Lower leg skin (tissue), 4 donors: ENCODE results near the gene GLI3. TPM values are rescaled to one million over a fixed set of nuclear protein-coding genes. Genes with fewer than 3 reads are reported as not detected.

Source experiments
- DNase-seq, 2 donors: peaks; one replicate each; pipeline ENCODE4 v3.0.0-alpha.2; 2019; ENCODE audit warnings: low spot score in 2 of 2
- H3K4me3 ChIP-seq: fragments of 200-600 bp; sonication (generic); 2 replicates; pipeline ENCODE4 v1.5.1; 2017; ENCODE audit warnings: mild to moderate bottlenecking, low read depth; ENCODE audit not compliant: poor library complexity, severe bottlenecking
- CTCF ChIP-seq, 3 donors: fragments of 450-650 bp; IDR thresholded peaks; one replicate each; pipeline ENCODE4 v1.5.1; 2016; ENCODE audit warnings: antibody characterized with exemption in 3 of 3, mild to moderate bottlenecking in 3 of 3, moderate library complexity in 2 of 3
- POLR2A ChIP-seq, 2 donors: fragments of 450-650 bp; IDR thresholded peaks; one replicate each; pipeline ENCODE4 v1.6.1; 2016 to 2017; ENCODE audit warnings: antibody characterized with exemption in 2 of 2, mild to moderate bottlenecking in 1 of 2, moderate library complexity in 1 of 2
- WGBS, 2 donors: methylation state at CpG; one replicate each; pipeline ENCODE4 v1.1.5; 2018; 5-methylcytosine and 5-hydroxymethylcytosine counted together
- intact Hi-C: fragments of 100-400 bp; cut with DNase I; formaldehyde crosslinking; loops from one replicate; pipeline ENCODE4 v1.15.0; 2023; ENCODE audit warnings: low total_unique reads
- total RNA-seq, 4 donors: library from RNA; depleted of rRNA; stranded (reverse); fragments of >200 nt; gene quantifications; one replicate each; pipeline ENCODE4 v1.1.0, GENCODE V29; 2016

The GLI3 gene
- total RNA-seq, 4 donors from 2014 or later, result 16.4 to 28.2 (median 18.3) TPM

GRCh38 chr7:42090806-42091205, 146.2 kb downstream of the GLI3 start:
- TF ChIP-seq CTCF (IDR thresholded peaks at IDR 0.05) (no peak), POLR2A (IDR thresholded peaks at IDR 0.05) (no peak)
- intact Hi-C loops, result no loop called here
- no peak overlapping the region for H3K4me3 ChIP-seq
- 91 to 93% methylated on average over 5 of the region's 5 CpGs for WGBS, 2 donors
- DNase-seq, result no peak

DNA sequence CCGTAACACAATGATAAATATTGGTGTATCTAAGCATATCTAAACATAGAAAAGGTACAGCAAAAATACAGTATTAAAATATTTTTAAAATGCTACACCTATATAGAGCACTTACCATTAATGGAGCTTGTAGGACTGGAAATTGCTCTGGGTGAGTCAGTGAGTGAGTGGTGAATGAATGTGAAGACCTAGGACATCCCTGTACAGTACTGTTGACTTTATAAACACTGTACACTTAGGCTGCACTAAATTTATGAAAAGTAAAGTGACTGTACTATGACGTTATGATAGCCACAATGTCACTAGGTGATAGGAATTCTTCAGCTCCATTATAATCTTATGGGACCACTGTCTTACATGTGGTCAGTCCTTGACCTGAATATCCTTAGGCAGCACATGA, 147.0 kb downstream of the GLI3 start:
- intact Hi-C loops, result no loop called here
- TF ChIP-seq CTCF (IDR thresholded peaks at IDR 0.05) (no peak), POLR2A (IDR thresholded peaks at IDR 0.05) (no peak)
- no peak overlapping the region for H3K4me3 ChIP-seq
- DNase-seq, result no peak
- WGBS, 2 donors, result 91 to 93% methylated on average over 2 of the region's 2 CpGs

DNA sequence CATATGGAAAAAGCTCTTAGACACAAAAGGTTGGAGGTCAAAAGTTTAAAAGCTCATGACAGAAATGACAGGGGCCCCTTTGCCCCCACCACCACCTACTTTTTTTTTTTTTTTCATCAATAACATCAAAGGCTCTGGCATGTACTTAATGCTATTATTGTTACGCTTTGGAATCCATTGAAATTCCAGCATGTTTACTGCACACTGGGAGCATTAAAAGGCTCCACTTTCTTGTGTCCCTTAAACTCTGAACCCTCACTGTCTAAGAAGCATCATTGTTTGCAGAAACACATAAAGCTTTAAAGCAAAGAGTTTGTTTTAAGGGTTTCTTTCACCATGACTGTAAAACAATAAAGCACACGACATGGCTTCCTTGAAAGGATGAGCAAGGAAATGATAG, 149.4 kb downstream of the GLI3 start:
- DNase-seq, result no peak
- WGBS, 2 donors, result 85 to 89% methylated on average over 2 of the region's 2 CpGs
- intact Hi-C loops, result no loop called here
- H3K4me3 ChIP-seq, result no peak overlapping the region
- no peak for TF ChIP-seq POLR2A (IDR thresholded peaks at IDR 0.05)
- no peak for TF ChIP-seq CTCF (IDR thresholded peaks at IDR 0.05)

- no peak for TF ChIP-seq POLR2A (IDR thresholded peaks at IDR 0.05)
- no peak for TF ChIP-seq CTCF (IDR thresholded peaks at IDR 0.05)
- H3K4me3 ChIP-seq, result no peak overlapping the region
- 29 to 59% methylated on average over 3 of the region's 3 CpGs for WGBS, 2 donors
- no peak for DNase-seq
- intact Hi-C loops, result no loop called here
Measured at GRCh38 chr7:42085531-42085930, 151.5 kb downstream of the GLI3 start.

DNA sequence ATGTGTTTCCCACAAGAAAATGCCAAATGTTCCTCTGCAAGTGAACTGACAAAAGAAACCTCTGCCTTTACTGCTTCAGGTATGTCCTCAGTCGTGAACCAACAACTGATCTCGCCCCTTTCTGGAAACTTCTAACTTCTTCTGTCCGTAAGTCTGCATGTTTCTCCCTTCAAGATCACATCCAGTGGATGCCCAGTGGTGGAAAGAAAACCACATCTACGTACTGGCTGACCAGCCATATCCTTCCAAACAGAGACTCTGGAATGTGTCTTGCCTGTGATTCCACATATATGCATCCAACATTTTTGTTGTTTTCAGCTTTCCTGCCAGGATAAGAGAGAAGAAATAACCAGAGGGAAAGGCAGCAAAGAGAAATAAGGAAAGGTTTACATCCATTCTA, 152.7 kb downstream of the GLI3 start:
- 82 to 93% methylated on average over 4 of the region's 4 CpGs for WGBS, 2 donors

More for the DNA sequence above, 152.7 kb downstream of the GLI3 start:
- H3K4me3 ChIP-seq, result no peak overlapping the region
- TF ChIP-seq CTCF (IDR thresholded peaks at IDR 0.05), result no peak
- no peak for TF ChIP-seq POLR2A (IDR thresholded peaks at IDR 0.05)
- intact Hi-C loops, result no loop called here
- no peak for DNase-seq
